SH-SY5Y (cell line): Measurements from ENCODE around the gene ALG9.

Source experiments
- GATA2 ChIP-seq: IDR thresholded peaks from 2 replicates; pipeline ENCODE4 v1.6.1; 2011; ENCODE audit warnings: mild to moderate bottlenecking, low read depth, low read length
- GATA3 ChIP-seq: IDR thresholded peaks from 2 replicates; pipeline ENCODE4 v1.6.1; 2011; ENCODE audit warnings: low read depth, mild to moderate bottlenecking, low read length, moderate library complexity

DNA sequence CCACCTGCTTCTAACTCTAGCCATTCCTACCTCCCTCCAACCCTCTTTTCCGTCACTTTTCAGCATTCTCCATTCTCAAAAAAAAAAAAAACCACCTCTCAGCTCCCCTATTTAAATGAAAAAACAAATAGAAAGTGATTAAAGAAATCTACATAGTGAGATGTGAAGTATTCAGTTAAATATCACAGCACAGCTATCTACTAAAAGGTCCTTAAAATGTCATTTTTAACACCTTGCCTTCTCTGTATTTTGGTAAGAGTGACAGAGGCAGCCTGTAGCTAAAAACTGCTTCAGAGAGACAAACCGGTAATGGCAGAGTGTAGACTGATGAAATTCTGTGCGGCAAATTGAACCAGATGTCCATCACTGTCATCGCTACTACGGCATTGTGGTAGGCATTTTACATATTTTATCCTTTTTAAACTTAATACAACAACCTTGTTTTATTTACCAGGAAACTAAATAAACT, 346 bp upstream of the ALG9 start:
- TF ChIP-seq GATA2 (no peak), GATA3 (no peak)
